ENCODE data around the gene THRB. TPM values are rescaled to one million over a fixed set of nuclear protein-coding genes. Genes with fewer than 3 reads are reported as not detected.

The THRB gene
- total and polyA plus RNA-seq, 5 experiments from 2014 or later, result not detected

- H3K27me3 Mint-ChIP-seq, result peaks cover 2 to 20% (median 5%) of the 10 kb centered on the region in 5 donors
- DNase-seq (no peak), ATAC-seq (no peak)
- no peak overlapping the region for H3K27ac Mint-ChIP-seq
- H3K36me3 Mint-ChIP-seq, result no peaks in the 10 kb centered on the region
- POLR2A ChIA-PET, result no interaction called here
- peaks cover 0 to 2% (median 0%) of the 10 kb centered on the region in 9 donors for H3K9me3 Mint-ChIP-seq
- no peaks in the 10 kb centered on the region for H3K4me1 Mint-ChIP-seq
- H3K4me3 Mint-ChIP-seq, result no peak overlapping the region
These were observed 216.1 kb downstream of the THRB start for GRCh38 chr3:24278543-24278942.

GRCh38 chr3:24273491-24273890 is 221.2 kb downstream of the THRB start:
- H3K36me3 Mint-ChIP-seq, result no peaks in the 10 kb centered on the region
- peaks cover 0 to 2% (median 0%) of the 10 kb centered on the region in 9 donors for H3K9me3 Mint-ChIP-seq
- ATAC-seq (no peak), DNase-seq (no peak)
- POLR2A ChIA-PET, result no interaction called here
- H3K27me3 Mint-ChIP-seq, result peaks cover 3 to 20% (median 5%) of the 10 kb centered on the region in 5 donors
- no peak overlapping the region for H3K27ac Mint-ChIP-seq
- H3K4me3 Mint-ChIP-seq, result no peak overlapping the region
- H3K4me1 Mint-ChIP-seq, result no peaks in the 10 kb centered on the region

- no peak overlapping the region for H3K27ac Mint-ChIP-seq
- POLR2A ChIA-PET, result no interaction called here
- peaks cover 3 to 20% (median 5%) of the 10 kb centered on the region in 5 donors for H3K27me3 Mint-ChIP-seq
- DNase-seq (no peak), ATAC-seq (no peak)
- H3K36me3 Mint-ChIP-seq, result no peaks in the 10 kb centered on the region
- peaks cover 0 to 2% (median 0%) of the 10 kb centered on the region in 9 donors for H3K9me3 Mint-ChIP-seq
- no peaks in the 10 kb centered on the region for H3K4me1 Mint-ChIP-seq
- H3K4me3 Mint-ChIP-seq, result no peak overlapping the region
These were observed 221.8 kb downstream of the THRB start for GRCh38 chr3:24272875-24273274.

GRCh38 chr3:24272408-24272807 is 222.2 kb downstream of the THRB start:
- H3K27ac Mint-ChIP-seq, result no peak overlapping the region
- H3K4me1 Mint-ChIP-seq, result no peaks in the 10 kb centered on the region
- ATAC-seq (no peak), DNase-seq (no peak)
- H3K27me3 Mint-ChIP-seq, result peaks cover 3 to 20% (median 5%) of the 10 kb centered on the region in 5 donors
- H3K36me3 Mint-ChIP-seq, result no peaks in the 10 kb centered on the region
- no peak overlapping the region for H3K4me3 Mint-ChIP-seq
- peaks cover 0 to 2% (median 0%) of the 10 kb centered on the region in 9 donors for H3K9me3 Mint-ChIP-seq
- POLR2A ChIA-PET, result no interaction called here

- Mint-ChIP-seq H3K4me1 (no peaks in the 10 kb centered on the region), H3K27me3 (peaks cover 0 to 24% (median 5%) of the 10 kb centered on the region in 5 donors), H3K36me3 (no peaks in the 10 kb centered on the region), H3K9me3 (no peaks in the 10 kb centered on the region), H3K4me3 (no peak overlapping the region), H3K27ac (no peak overlapping the region)
- POLR2A ChIA-PET, result no interaction called here
- DNase-seq (no peak), ATAC-seq (no peak)
These were observed 223.4 kb downstream of the THRB start for GRCh38 chr3:24271228-24271627.

GRCh38 chr3:24270744-24271143 is 223.9 kb downstream of the THRB start:
- ATAC-seq, result no peak
- H3K9me3 Mint-ChIP-seq, result no peaks in the 10 kb centered on the region
- POLR2A ChIA-PET, result no interaction called here

GRCh38 chr3:24270204-24270691 is 224.4 kb downstream of the THRB start:
- Mint-ChIP-seq H3K4me3 (no peak overlapping the region), H3K9me3 (no peaks in the 10 kb centered on the region), H3K27me3 (peaks cover 0 to 19% (median 5%) of the 10 kb centered on the region in 5 donors), H3K4me1 (no peaks in the 10 kb centered on the region), H3K36me3 (no peaks in the 10 kb centered on the region), H3K27ac (no peak overlapping the region)
- ATAC-seq (no peak), DNase-seq (no peak)
- POLR2A ChIA-PET, result no interaction called here

More at GRCh38 chr3:24270744-24271143, 223.9 kb downstream of the THRB start:
- H3K4me1 Mint-ChIP-seq, result no peaks in the 10 kb centered on the region
- H3K27me3 Mint-ChIP-seq, result peaks cover 0 to 23% (median 5%) of the 10 kb centered on the region in 5 donors
- H3K27ac Mint-ChIP-seq, result no peak overlapping the region
- no peaks in the 10 kb centered on the region for H3K36me3 Mint-ChIP-seq
- no peak overlapping the region for H3K4me3 Mint-ChIP-seq
- no peak for DNase-seq

GRCh38 chr3:24264748-24265158 is 229.9 kb downstream of the THRB start:
- Mint-ChIP-seq H3K36me3 (no peaks in the 10 kb centered on the region), H3K9me3 (peaks cover 0 to 4% (median 0%) of the 10 kb centered on the region in 9 donors), H3K4me1 (no peaks in the 10 kb centered on the region), H3K27me3 (peaks cover 4 to 23% (median 8%) of the 10 kb centered on the region in 5 donors), H3K4me3 (no peak overlapping the region), H3K27ac (no peak overlapping the region)
- POLR2A ChIA-PET, result no interaction called here
- ATAC-seq, result no peak
- no peak for DNase-seq

GRCh38 chr3:24264011-24264410 is 230.6 kb downstream of the THRB start:
- Mint-ChIP-seq H3K36me3 (no peaks in the 10 kb centered on the region), H3K27me3 (peaks cover 4 to 23% (median 8%) of the 10 kb centered on the region in 5 donors), H3K4me3 (no peak overlapping the region), H3K4me1 (no peaks in the 10 kb centered on the region), H3K27ac (no peak overlapping the region), H3K9me3 (peaks cover 0 to 4% (median 0%) of the 10 kb centered on the region in 9 donors)
- DNase-seq, result no peak
- no peak for ATAC-seq
- POLR2A ChIA-PET, result no interaction called here

- Mint-ChIP-seq H3K4me1 (no peaks in the 10 kb centered on the region), H3K9me3 (peaks cover 0 to 4% (median 0%) of the 10 kb centered on the region in 9 donors), H3K4me3 (no peak overlapping the region), H3K36me3 (no peaks in the 10 kb centered on the region), H3K27me3 (peaks cover 4 to 23% (median 8%) of the 10 kb centered on the region in 5 donors), H3K27ac (no peak overlapping the region)
- no peak for ATAC-seq
- POLR2A ChIA-PET, result no interaction called here
- no peak for DNase-seq
These were observed 231.5 kb downstream of the THRB start for GRCh38 chr3:24263069-24263668.

GRCh38 chr3:24261521-24261920 is 233.1 kb downstream of the THRB start:
- H3K36me3 Mint-ChIP-seq, result no peaks in the 10 kb centered on the region
- peaks cover 4 to 13% (median 8%) of the 10 kb centered on the region in 5 donors for H3K27me3 Mint-ChIP-seq
- no peak overlapping the region for H3K27ac Mint-ChIP-seq
- POLR2A ChIA-PET, result no interaction called here
- H3K4me3 Mint-ChIP-seq, result no peak overlapping the region
- DNase-seq (no peak), ATAC-seq (no peak)
- H3K4me1 Mint-ChIP-seq, result no peaks in the 10 kb centered on the region
- H3K9me3 Mint-ChIP-seq, result peaks cover 0 to 4% (median 0%) of the 10 kb centered on the region in 9 donors

GRCh38 chr3:24259901-24260512 is 234.6 kb downstream of the THRB start:
- Mint-ChIP-seq H3K27me3 (peaks cover 4 to 8% (median 7%) of the 10 kb centered on the region in 5 donors), H3K4me3 (no peak overlapping the region), H3K27ac (no peak overlapping the region), H3K9me3 (peaks cover 0 to 4% (median 0%) of the 10 kb centered on the region in 9 donors), H3K4me1 (no peaks in the 10 kb centered on the region), H3K36me3 (no peaks in the 10 kb centered on the region)
- POLR2A ChIA-PET, result no interaction called here
- DNase-seq (no peak), ATAC-seq (no peak)

GRCh38 chr3:24258727-24259600 is 235.7 kb downstream of the THRB start:
- POLR2A ChIA-PET, result no interaction called here
- no peaks in the 10 kb centered on the region for H3K9me3 Mint-ChIP-seq
- DNase-seq (no peak), ATAC-seq (no peak)
- no peaks in the 10 kb centered on the region for H3K4me1 Mint-ChIP-seq
- H3K27ac Mint-ChIP-seq, result no peak overlapping the region
- peaks cover 0 to 3% (median 0%) of the 10 kb centered on the region in 5 donors for H3K27me3 Mint-ChIP-seq
- no peak overlapping the region for H3K4me3 Mint-ChIP-seq
- no peaks in the 10 kb centered on the region for H3K36me3 Mint-ChIP-seq

All from naive thymus-derived CD8-positive, alpha-beta T cell (primary cell).